ENCODE measurements around the gene WNT11.
A peak's percentile ranks its signal among the peaks of the same experiment; 100 is the strongest.

The WNT11 gene

DNA sequence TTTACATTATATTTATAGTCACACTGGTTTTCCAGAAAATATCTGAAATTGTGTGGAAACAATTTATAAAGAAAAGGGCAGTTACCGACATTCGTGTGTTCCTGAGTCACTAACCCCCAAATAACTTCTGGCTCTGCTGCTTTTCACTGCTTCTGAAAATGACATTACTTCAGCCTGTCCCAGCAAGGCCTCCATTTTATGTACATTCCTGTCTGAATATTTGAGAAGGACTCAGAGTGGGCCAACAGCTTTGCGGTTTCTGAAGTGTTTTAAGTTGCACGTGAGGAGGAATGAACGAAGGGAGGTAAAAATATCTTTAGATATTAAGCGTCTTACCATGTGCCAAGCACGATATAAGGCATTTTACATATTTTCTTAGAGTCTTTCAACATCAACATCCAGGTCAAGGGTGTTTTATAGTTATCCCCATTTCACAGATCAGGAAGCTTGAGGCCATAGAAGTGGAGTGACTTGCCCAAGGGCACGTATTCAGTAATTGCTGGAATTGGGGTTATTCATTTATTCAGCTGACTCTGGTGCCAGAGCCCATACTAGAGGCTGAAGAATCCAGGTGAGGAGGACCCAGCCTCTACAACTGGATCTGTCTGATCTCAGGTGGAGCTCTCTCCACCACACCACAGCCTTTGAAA, 30.8 kb upstream of the WNT11 start:
- DNase-seq, result no peak

DNA sequence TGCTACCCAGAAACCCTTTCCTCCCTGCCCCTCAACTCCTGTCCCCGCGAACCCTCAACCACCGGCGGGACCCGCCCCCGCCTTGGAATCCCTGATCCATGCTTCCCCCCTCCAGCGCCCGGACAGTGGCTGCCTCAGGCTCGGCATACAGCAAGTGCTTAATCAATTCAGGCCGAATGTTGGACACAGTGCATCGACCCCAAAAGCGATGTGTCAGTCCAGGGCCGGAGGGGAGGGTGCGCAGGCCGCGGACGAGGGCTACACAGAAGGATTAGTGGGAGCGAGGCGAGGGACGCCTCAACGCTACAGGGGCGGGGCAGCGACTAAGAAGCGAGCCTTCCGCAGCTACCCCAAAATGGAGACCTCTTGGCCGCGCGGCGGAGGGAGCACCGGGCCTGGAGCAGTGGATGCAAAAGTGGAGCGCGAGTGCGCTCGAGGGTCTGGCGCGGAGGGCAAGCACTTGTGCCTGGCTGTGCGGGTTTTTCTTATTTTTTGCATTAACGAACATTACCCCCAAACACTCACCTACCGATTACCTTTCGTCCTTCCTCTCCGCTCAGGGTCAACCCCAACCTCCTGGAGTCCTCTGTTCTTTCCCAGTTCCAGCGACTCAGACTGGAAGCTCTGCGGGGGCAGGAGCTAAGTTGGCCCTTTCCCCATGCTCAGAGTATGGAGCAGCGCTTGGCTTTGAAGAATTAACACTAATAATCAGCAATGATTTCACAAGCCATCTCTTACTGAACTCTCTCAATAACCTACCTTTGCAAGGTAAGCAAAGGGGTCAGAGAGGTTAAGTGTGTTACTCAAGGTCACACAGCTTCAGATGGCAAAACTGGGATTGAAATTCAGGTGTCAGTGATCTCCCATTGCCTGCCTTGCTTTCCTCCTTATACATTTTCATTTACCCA, 30.0 kb upstream of the WNT11 start:
- DNase-seq, result peak; percentile 53

DNA sequence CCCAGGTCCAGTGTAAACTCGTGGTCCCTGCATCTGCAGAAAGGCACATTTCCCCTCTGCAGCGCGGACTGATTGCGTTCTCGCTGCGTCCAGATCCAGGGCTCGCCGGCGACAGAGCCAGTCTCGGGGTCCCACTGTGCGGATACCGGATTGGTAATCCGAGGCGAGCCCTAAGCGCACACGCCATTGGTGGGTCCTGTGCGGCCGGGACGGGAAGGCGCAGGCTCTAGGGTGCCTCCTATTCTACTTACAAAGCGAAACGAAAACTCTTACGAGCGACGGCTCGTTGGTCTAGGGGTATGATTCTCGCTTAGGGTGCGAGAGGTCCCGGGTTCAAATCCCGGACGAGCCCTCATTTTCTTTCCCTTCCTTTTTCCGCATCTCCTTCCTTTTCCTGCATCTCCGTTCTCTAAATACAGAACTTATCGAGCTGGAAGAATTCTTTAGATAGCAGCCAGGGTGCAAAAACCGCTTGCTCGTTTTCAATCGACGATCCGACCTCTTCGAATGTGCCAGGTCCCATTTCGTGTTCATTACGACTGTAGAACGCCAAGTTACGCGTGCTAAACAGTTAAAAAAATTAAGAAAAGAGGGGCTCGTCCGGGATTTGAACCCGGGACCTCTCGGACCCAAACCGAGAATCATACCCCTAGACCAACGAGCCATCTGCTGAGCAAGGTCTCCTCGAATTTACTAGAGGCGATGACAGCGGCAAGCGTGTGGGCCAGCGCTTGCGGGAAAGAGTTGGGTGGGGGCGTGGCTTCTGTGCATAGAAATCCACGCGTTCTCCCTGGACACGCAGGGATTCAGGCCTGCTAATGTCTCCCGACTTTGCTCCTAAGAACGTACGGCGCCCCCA, 29.2 kb upstream of the WNT11 start:
- peak; percentile 95 for DNase-seq

DNA sequence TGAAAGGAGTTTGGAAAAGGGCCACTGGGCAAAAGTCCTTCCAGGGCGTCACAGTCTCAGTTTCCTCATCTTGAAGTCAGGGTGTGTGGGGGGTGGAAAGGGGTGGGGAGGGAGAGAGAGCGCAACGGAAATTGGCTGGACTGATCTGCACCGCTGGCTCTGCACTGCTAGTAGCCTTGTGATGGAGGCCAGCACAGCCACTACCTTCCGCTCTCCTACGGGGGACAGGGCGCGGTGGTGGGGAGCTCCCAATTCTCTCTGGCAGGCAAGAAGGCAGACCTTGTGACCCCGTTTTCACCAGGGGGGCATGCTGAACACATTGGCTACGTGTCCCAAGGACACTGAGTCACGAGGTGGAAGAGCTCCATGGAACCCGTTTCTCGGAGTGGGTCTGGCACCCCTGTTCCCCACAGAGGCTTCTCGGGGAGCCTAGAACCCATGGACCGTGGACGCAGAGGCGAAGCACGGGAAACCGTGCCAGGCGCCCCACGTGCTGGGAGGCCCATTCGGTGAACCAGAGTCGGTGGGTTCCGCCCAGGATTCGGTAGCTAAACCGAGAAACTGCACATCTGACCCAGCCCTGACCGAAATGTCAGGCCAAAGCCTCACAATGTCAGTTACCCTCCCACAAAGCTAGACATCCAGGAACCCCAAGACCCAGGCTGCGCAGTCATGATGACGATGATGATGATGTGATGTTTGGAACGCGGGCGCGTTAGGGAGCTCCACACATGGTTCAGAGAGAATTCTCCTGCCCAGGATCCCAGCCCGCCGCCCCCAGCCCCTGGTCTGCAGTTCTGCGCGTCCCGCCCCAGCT, 28.3 kb upstream of the WNT11 start:
- DNase-seq, result peak; percentile 69

DNA sequence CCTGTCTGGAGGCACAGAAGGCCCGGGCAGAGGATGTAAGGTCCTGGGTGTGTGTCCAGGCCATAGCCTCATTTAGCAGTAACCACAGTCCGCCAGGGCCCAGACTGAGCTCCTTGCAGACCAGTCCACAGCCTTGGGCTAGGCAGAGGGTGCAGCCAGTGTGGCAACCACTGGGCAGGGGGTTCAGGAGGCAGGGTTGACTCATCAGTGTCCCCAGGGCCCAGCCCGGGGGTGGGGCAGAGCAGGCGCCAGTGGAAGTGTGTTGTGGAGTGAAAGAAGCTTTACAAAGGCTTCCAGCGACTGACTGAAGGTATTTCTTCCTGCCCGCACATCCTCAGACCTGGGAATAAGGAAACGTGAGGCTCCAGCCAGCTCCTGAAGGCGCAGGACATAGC, 27.7 kb upstream of the WNT11 start:
- peak; percentile 27 for DNase-seq

DNA sequence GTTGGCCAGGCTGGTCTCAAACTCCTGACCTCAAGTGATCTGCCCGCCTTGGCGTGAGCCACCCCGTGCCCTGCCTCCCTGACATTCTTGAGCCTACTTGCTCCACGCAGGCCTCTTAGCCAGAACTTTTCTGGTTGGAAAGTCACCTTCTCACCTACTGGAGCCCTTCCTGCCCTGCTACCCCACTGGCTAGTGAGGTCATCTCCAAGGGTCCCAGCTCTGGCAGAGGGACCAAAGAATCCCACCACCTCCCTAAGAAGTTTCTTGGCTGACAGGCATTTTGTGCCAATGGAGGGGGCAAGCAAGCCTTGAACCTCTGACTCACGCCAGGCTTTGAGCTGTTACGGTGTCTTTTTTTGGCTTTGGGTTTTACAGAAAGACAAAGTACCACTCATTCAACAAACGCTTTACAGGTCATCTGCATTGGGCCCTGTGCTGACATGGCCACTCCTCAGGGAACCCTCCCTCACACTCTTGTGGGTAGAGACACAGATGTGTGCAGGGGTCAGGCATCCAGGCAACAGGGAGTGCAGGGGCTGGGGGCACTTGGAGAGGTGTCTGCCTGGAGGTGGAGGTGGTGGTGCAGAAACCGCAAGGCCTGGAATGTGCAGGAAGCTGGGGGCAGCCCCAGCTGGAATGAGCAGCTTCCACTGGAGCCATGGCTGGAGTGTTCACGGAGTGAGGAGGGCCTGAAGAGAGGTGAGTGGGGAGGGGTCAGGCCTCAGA, 27.1 kb upstream of the WNT11 start:
- DNase-seq, result no peak

DNA sequence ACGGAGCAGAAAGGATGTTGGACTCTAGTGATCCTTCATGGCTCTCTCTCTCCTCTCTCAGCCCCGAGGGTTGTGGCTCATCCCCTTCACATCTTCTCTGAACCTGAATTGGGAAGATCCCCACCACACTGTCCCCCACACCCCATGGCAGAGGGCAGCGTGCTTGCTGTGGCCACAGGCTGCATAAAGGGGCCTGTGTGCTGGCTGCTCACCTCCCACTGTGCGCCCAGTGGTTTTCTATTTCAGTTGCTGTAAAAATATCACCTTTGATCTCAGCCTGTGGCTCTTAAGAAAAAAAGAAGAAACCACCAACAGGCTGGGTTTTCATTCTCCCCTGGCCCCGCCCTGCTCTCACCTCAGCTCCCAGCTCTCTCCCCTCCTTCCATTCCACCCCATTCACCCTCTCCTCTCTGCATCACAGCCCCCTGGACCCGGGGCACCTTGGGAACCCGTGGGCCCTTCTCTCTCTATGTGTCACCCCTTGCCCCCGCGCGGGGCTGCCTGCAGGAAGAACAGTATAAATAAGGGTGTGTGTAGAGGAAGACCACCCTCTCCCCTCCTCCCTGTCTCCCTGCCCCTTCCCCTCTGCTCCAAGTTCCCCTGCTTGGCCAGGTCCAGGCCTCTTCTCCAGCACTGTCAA, 25.8 kb upstream of the WNT11 start:
- no peak for DNase-seq

DNA sequence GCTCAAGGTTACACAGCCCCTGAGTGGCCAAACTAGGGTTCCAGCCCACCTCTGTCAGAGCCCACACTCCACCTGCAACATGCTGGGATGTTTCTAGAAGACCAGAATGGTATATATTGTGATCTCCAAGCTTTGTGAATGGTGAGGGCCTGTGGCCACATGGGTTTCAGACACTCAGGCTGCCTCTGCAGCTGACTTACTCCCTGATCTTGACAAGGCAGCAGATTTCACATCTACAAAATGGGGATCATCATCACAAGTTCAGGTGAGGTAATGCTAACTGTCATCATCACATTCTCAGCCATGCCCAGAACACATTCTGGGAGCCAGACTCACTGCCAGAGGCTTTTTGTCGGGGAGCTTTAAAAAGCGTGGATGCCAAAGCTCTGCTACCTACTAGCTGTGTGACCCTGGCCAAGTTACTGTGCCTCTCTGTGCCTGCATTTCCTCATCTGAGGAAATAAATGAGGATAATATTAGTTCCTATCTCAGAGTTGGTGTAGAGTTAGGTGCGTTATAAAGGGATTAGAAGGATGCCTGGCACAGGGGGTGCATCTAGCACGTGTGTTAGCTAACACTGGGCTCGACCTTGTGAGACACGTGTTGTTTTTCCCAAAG, 24.9 kb upstream of the WNT11 start:
- no peak for DNase-seq

DNA sequence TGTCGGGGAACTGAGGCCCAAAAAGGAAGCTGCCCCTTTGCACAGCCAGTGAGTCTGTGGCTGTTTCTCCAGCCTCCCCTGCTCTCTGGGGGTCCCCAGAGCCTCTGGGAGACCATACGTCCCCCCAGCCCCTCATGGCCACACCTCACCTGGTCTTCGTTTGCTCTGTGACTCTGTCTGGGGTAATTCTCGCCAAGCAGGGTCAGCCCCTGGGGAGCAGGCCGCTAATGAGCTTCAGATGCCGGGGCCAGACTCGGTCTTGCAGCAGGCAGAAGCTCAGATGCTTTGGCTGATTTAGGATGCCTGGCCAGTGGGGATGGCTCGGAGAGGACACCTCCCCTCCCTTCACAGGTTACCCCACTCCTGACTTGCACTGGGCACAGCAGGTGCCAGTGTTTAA, 24.1 kb upstream of the WNT11 start:
- DNase-seq, result no peak

DNA sequence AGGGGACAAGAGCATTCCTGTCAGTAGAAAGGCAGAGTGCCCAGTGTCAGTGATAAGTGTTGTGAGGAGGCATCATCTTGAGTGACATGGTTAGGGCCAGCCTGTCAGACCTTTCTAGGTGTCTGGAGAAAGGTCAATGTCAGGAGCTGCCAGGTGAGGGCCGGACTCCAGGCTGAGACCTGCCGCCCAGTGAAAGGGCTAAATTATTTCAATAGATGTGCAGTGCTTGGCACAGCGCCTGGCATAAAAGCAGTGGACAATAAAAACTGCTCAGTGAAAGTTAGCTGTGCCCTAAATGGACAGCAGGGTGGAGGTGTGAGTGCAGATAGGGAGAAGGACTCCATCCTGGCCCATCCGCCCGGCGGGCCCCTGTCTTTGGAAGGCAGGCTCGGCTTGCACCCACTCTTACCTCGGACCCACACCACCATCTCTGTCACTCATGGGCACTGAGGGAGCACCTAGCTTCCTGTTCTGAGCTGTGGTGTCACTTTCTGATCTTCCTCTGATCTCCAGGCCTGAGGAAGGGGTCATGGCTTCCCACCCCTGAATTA, 23.5 kb upstream of the WNT11 start:
- DNase-seq, result no peak

DNA sequence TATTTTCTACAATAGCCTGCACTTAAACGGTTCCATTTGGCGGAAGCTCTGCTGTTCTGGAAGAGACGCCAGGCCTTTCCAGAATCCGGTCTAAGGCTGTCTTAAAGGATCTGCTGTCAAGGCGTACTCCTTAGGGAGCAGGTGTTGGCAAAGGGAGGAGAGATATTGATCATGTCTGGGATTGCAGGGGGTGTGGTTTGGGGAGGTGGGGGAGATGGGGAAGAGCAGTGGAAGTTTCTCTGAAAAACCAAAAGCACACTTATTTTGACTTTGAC, 22.5 kb upstream of the WNT11 start:
- no peak for DNase-seq

DNA sequence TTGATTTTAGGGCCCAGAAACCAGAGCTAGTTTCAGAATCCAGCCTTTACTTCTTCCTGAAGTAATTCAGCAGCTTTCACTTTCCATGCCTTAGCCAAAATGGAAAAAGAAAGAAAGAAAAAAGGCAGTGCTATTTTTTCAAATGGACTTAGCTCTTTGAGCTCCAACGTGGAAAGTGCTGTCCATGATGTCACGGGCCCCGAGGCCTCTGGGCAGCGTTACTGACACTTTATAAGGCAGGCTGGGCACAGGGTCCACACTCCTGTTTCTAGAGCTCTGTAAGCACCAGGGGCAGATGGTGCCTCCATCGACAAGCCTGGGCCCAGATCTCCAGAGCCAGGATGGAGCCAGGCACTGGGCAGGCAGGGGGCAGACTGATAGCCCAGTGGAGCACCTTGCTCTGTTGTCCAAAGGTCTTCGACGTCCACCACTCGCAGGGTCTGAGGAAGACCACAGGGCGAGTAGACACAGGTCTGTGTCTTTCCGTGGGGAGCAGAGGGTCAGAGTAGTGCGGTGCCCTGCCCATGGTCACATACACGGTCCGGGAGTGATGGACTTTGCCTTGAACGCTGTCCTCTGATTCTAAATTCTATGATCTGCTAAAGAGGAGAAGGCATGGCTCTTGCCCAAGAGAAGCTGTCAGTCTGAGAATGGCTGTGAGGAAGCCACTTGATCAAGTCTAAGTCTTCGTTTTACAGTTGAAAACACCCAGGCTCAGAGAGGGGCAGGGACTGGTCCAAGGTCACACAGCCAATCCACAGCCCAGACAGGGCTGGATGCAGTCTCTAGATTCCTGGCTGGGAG, 22.0 kb upstream of the WNT11 start:
- peak; percentile 74 for DNase-seq

DNA sequence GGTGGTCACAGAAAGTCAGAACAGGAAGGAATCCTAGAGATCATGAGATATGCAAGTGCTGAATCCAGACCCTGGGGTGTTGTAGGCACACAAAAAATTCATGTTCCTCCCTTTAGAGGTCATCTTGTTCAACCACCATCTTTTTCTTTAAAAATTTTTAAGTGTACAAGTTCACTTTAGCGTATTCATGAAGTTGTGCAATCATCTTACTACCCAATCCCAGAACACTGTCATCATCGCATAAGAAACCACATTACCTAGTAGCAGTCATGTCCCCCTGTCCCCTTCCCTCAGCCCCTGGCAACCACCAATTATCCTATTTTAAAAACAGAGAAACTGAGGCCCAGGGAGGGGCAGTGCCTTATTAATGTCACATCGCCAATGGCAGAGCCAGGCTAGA, 20.3 kb upstream of the WNT11 start:
- no peak for DNase-seq

DNA sequence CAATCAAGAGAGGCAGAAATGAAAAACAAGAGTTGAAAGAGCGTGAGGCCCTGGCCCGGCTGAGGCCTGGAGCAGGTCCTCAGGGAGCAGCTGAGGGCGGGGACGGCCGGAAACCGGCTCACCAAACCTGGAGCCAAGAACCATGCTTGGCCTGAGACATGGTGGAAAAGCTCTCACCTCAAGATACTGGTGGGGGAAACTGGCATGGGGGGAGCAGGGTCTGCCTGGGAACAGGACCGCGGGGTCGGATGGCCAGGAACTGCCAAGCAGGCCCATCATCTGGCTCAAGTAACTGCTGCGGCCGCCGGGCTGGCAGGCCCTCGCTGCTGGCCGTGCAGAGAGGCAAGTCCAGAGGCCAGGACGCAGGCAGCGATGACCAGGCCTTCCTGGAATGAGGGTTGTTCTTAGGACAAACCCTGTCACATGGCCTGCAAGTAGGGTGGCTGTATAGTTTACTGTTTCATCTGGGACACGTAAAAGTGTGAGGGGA, 18.9 kb upstream of the WNT11 start:
- DNase-seq, result no peak

DNA sequence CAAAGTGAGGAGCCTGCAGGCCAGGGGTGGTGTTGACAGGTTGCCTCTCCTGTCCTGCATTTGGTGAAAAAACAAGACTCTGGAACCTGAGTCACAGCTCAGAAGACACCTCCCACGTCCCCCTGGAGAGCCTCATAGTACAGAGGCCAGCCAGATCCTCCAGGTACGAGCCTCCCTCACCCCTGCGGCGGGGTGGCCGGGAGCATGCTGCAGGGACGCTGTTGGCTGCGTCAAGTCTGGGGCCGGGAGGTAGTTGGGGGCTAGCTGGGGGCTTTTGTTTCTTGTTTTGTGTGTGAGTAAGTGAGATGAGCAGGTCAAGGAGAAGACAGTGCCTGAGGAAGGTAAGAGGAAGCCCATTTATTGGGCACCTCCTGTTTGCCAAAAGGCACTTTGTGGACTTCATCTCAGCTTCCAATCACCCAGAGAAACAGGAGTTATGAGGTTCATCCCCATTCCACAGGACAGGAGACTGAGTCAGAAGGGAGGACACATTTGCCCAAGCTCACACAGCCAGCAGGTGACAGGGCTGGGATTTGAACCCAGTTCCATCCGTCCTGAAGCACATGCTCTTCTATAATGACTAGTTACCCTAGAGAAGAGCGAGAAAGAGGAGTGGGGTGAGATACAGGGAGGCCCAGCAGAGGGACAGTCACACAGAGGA, 18.3 kb upstream of the WNT11 start:
- no peak for DNase-seq

DNA sequence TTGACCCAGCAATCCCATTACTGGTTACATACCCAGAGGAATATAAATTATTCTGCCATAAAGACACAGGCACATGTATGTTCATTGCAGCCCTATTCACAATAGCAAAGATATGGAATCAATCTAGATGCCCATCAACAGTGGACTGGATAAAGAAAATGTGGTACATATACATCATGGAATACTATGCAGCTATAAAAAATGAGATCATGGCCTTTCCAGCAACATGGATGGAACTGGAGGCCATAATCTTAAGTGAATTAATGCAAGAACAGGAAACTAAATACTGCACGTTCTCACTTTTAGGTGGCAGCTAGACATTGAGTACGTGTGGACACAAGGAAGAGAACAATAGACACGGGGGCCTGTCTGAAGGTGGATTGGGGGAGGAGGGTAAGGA, 15.1 kb upstream of the WNT11 start:
- no peak for DNase-seq

DNA sequence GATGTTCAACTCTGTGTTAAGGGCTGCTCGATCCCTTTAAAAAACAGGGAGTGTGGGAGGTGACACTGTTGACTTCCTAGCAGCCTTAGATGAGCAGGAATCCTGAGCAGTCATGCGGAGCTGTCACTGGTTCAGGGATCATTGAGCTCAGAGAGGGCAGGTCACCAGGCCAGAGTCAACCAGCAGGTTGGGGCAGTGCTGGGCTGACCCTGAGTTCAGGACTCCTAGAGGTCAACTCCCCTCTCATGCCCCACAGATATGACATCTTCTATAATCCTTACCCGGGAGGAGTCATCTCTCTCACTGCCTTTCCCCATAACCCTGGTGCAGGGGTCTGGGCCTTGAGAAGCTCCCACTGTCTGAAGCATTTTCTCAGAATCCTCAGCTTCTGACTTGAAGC, 12.9 kb upstream of the WNT11 start:
- no peak for DNase-seq

DNA sequence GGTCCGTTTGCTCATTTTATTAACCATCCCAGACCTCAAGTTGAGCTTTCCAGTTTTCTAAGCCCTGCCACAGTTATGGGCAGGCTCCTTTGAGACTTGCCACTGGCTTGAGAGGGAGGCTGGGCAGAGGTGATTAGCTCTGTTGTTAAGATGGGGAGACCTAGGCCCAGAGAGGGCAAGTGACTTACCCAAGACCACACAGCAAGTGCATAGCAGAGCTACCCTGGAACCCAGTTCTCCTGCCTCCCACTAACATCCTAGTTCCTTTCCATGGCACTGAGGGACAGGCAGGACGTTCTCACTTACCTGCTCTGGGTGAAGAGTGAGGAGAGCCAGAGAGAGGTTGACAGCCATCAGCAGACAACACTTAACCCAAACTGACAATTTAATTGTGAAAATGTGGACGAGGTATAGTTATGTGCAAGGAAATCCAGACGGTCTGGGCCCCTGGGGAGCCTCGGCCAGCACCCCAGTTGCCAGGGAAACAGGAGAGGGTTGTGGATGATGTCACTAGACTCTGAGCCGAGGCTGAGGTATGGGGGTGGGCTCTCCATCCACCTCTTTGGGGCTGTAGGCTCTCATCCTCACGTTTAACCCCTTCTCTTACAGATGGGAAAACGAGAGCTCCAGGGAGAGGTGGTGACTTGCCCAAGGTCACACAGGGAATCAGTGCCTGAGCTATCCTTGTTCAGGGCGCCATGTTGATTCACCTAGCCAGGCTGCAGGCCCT, 12.3 kb upstream of the WNT11 start:
- no peak for DNase-seq

Measured in suppressor macrophage treated with lipopolysaccharide for 4 hours (primary cell).